ENCODE results near the gene TSFM.
A peak's percentile ranks its signal among the peaks of the same experiment; 100 is the strongest.
"Not testable (repeated sequence)": the region's sequence is repeated elsewhere in the genome, so short reads cannot be mapped to it uniquely, and the experiment has no call there.

Gene TSFM

GRCh38 chr12:57817261-57817989 lies 34.8 kb downstream of the TSFM start:
- no peak for TF ChIP-seq POLR2AphosphoS5 (IDR thresholded peaks at IDR 0.05; ENCODE audit: low read depth)
- TF ChIP-seq GABPA (IDR thresholded peaks at IDR 0.05; ENCODE audit: low read depth), result no peak
- TF ChIP-seq CTCF (IDR thresholded peaks at IDR 0.05; ENCODE audit: insufficient read depth, low read length), result no peak
- TF ChIP-seq REST (IDR thresholded peaks at IDR 0.05; ENCODE audit: insufficient replicate concordance, low read depth), result no peak
- no peak for TF ChIP-seq SPI1 (IDR thresholded peaks at IDR 0.05; ENCODE audit: borderline replicate concordance, low read depth)
- DNase-seq (ENCODE audit: low read depth in 1 of 2, low spot score in 1 of 2), result no peak
- H3K4me3 ChIP-seq (replicated peaks; ENCODE audit: insufficient read depth, low read length), result no peak overlapping the region
- H3K27ac ChIP-seq (replicated peaks), result peak overlapping the region; percentile 33
- no peaks in the 10 kb centered on the region for H3K27me3 ChIP-seq (ENCODE audit: insufficient read depth, poor library complexity, severe bottlenecking)

GRCh38 chr12:57817990-57818331 lies 35.4 kb downstream of the TSFM start:
- not testable (repeated sequence) for H3K4me3 ChIP-seq (replicated peaks; ENCODE audit: insufficient read depth, low read length); H3K27me3 ChIP-seq (ENCODE audit: insufficient read depth, poor library complexity, severe bottlenecking); DNase-seq (ENCODE audit: low read depth in 1 of 2, low spot score in 1 of 2)
- peak overlapping the region; percentile 33; the same call in 1 of the 2 replicates for H3K27ac ChIP-seq (replicated peaks)

- not testable (repeated sequence) for H3K27ac ChIP-seq (replicated peaks); DNase-seq (ENCODE audit: low read depth in 1 of 2, low spot score in 1 of 2); H3K27me3 ChIP-seq (ENCODE audit: insufficient read depth, poor library complexity, severe bottlenecking); H3K4me3 ChIP-seq (replicated peaks; ENCODE audit: insufficient read depth, low read length)
Observed at GRCh38 chr12:57820119-57820518, 37.5 kb downstream of the TSFM start.

GRCh38 chr12:57821015-57821414 lies 38.4 kb downstream of the TSFM start:
- not testable (repeated sequence) for H3K27ac ChIP-seq (replicated peaks); DNase-seq (ENCODE audit: low read depth in 1 of 2, low spot score in 1 of 2); H3K4me3 ChIP-seq (replicated peaks; ENCODE audit: insufficient read depth, low read length); H3K27me3 ChIP-seq (ENCODE audit: insufficient read depth, poor library complexity, severe bottlenecking)

- no peak overlapping the region for H3K27ac ChIP-seq (replicated peaks)
- TF ChIP-seq GABPA (IDR thresholded peaks at IDR 0.05; ENCODE audit: low read depth) (no peak), CTCF (IDR thresholded peaks at IDR 0.05; ENCODE audit: insufficient read depth, low read length) (no peak), POLR2AphosphoS5 (IDR thresholded peaks at IDR 0.05; ENCODE audit: low read depth) (no peak), REST (IDR thresholded peaks at IDR 0.05; ENCODE audit: insufficient replicate concordance, low read depth) (no peak), SPI1 (IDR thresholded peaks at IDR 0.05; ENCODE audit: borderline replicate concordance, low read depth) (no peak)
- no peak overlapping the region for H3K4me3 ChIP-seq (replicated peaks; ENCODE audit: insufficient read depth, low read length)
- no peaks in the 10 kb centered on the region for H3K27me3 ChIP-seq (ENCODE audit: insufficient read depth, poor library complexity, severe bottlenecking)
- no peak for DNase-seq (ENCODE audit: low read depth in 1 of 2, low spot score in 1 of 2)
Observed at GRCh38 chr12:57821474-57822214, 39.1 kb downstream of the TSFM start.
